ENCODE data around the gene TRIM63.

GRCh38 chr1:26058052-26058595 lies 9.3 kb downstream of the TRIM63 start:
- TF ChIP-seq NONO (IDR thresholded peaks at IDR 0.05) (no peak), NONO (CRISPR knock-in tag; conservative IDR thresholded peaks at IDR 0.05) (no peak), EP300 (IDR thresholded peaks at IDR 0.05; ENCODE audit: low read depth in 2 of 2, low read length in 2 of 2) (no peak), EP300 (CRISPR knock-in tag; IDR thresholded peaks at IDR 0.05; ENCODE audit: borderline replicate concordance) (no peak), FOXP1 (IDR thresholded peaks at IDR 0.05) (no peak), FOXP1 (CRISPR knock-in tag; IDR thresholded peaks at IDR 0.05) (no peak), EZH2 (conservative IDR thresholded peaks at IDR 0.05; ENCODE audit: low read depth, low read length) (no peak), ZNF282 (IDR thresholded peaks at IDR 0.05; ENCODE audit: partially characterized antibody) (no peak), CTCF (CRISPR knock-in tag; IDR thresholded peaks at IDR 0.05) (no peak), ZNF709 (CRISPR knock-in tag; IDR thresholded peaks at IDR 0.05) (no peak), ZBTB49 (CRISPR knock-in tag; IDR thresholded peaks at IDR 0.05; ENCODE audit: borderline replicate concordance) (no peak), ZNF354B (CRISPR knock-in tag; IDR thresholded peaks at IDR 0.05) (no peak), ZBTB8A (CRISPR knock-in tag; IDR thresholded peaks at IDR 0.05; ENCODE audit: borderline replicate concordance, low read depth) (no peak), SP4 (CRISPR knock-in tag; IDR thresholded peaks at IDR 0.05) (no peak), PATZ1 (CRISPR knock-in tag; IDR thresholded peaks at IDR 0.05) (no peak), TOE1 (CRISPR knock-in tag; IDR thresholded peaks at IDR 0.05) (no peak), POLR2A (IDR thresholded peaks at IDR 0.05; ENCODE audit: insufficient read depth in 1 of 2, low read depth in 2 of 2, low read length in 2 of 2) (no peak)
